ENCODE measurements around the gene PRF1. TPM values are rescaled to one million over a fixed set of nuclear protein-coding genes. Genes with fewer than 3 reads are reported as not detected.

The PRF1 gene
- polyA plus RNA-seq, 1 donor (not counting 4 experiments of a cell fraction or from before 2014, with no cell fraction given), result not detected

- Histone ChIP-seq H4K20me1 (ENCODE audit: control insufficient read depth, extremely low read depth, insufficient read depth, low read length) (no peaks in the 10 kb centered on the region), H3K9ac (ENCODE audit: control insufficient read depth, extremely low read depth, insufficient read depth, low read length) (no peak overlapping the region), H2AFZ (ENCODE audit: control insufficient read depth, low read length) (no peak overlapping the region), H3K27me3 (ENCODE audit: control insufficient read depth, extremely low read depth, insufficient read depth, low read length) (no peaks in the 10 kb centered on the region), H3K9me3 (ENCODE audit: control insufficient read depth, low read depth, low read length) (no peaks in the 10 kb centered on the region), H3K4me2 (ENCODE audit: control insufficient read depth, extremely low read depth, insufficient read depth, low read depth, low read length) (no peak overlapping the region), H3K4me3 (ENCODE audit: control insufficient read depth in 2 of 3, extremely low read depth in 1 of 3, insufficient read depth in 2 of 3, low read depth in 1 of 3, low read length in 3 of 3) (no peak overlapping the region), H3K27ac (ENCODE audit: control insufficient read depth, insufficient read depth, low read length) (no peak overlapping the region), H3K79me2 (ENCODE audit: control insufficient read depth, insufficient read depth, low read length) (no peaks in the 10 kb centered on the region), H3K36me3 (ENCODE audit: control insufficient read depth in 2 of 2, extremely low read depth in 1 of 2, insufficient read depth in 2 of 2, low read length in 2 of 2) (no peaks in the 10 kb centered on the region), H3K4me1 (ENCODE audit: control insufficient read depth, extremely low read depth, insufficient read depth, low read length) (peaks cover 2% of the 10 kb centered on the region), H3K9me1 (ENCODE audit: control insufficient read depth, extremely low read depth, insufficient read depth, low read length) (no peaks in the 10 kb centered on the region)
- DNase-seq (ENCODE audit: low read depth, low spot score), result no peak
- dilution Hi-C loops (cut with MboI; ENCODE audit: extremely low pct_ligation_motif_present, low sequenced_read_pairs), result no loop called here
- no peak for FAIRE-seq
- TF ChIP-seq, protein P1, sequence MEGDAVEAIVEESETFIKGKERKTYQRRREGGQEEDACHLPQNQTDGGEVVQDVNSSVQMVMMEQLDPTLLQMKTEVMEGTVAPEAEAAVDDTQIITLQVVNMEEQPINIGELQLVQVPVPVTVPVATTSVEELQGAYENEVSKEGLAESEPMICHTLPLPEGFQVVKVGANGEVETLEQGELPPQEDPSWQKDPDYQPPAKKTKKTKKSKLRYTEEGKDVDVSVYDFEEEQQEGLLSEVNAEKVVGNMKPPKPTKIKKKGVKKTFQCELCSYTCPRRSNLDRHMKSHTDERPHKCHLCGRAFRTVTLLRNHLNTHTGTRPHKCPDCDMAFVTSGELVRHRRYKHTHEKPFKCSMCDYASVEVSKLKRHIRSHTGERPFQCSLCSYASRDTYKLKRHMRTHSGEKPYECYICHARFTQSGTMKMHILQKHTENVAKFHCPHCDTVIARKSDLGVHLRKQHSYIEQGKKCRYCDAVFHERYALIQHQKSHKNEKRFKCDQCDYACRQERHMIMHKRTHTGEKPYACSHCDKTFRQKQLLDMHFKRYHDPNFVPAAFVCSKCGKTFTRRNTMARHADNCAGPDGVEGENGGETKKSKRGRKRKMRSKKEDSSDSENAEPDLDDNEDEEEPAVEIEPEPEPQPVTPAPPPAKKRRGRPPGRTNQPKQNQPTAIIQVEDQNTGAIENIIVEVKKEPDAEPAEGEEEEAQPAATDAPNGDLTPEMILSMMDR (optimal IDR thresholded peaks at IDR 0.05 in 1 of 3, IDR thresholded peaks at IDR 0.05 in 1 of 3, conservative IDR thresholded peaks at IDR 0.05 in 1 of 3; ENCODE audit: extremely low read depth in 1 of 3, insufficient read depth in 2 of 3, low read length in 3 of 3), result no peak
- TF ChIP-seq EZH2 (IDR thresholded peaks at IDR 0.05; ENCODE audit: low read length), result no peak
These were observed 884 bp upstream of the PRF1 start for GRCh38 chr10:70603449-70603801.

GRCh38 chr10:70601746-70602145, 795 bp downstream of the PRF1 start:
- H3K27ac ChIP-seq (ENCODE audit: control insufficient read depth, insufficient read depth, low read length), result no peak overlapping the region
- no peaks in the 10 kb centered on the region for H3K79me2 ChIP-seq (ENCODE audit: control insufficient read depth, insufficient read depth, low read length)
- no peak overlapping the region for H3K4me2 ChIP-seq (ENCODE audit: control insufficient read depth, extremely low read depth, insufficient read depth, low read depth, low read length)
- no peaks in the 10 kb centered on the region for H4K20me1 ChIP-seq (ENCODE audit: control insufficient read depth, extremely low read depth, insufficient read depth, low read length)
- DNase-seq (ENCODE audit: low read depth, low spot score), result no peak
- H3K4me3 ChIP-seq (ENCODE audit: control insufficient read depth in 2 of 3, extremely low read depth in 1 of 3, insufficient read depth in 2 of 3, low read depth in 1 of 3, low read length in 3 of 3), result no peak overlapping the region
- no peak overlapping the region for H2AFZ ChIP-seq (ENCODE audit: control insufficient read depth, low read length)
- H3K36me3 ChIP-seq (ENCODE audit: control insufficient read depth in 2 of 2, extremely low read depth in 1 of 2, insufficient read depth in 2 of 2, low read length in 2 of 2), result no peaks in the 10 kb centered on the region
- no peak for FAIRE-seq
- peaks cover 10% of the 10 kb centered on the region for H3K4me1 ChIP-seq (ENCODE audit: control insufficient read depth, extremely low read depth, insufficient read depth, low read length)
- H3K27me3 ChIP-seq (ENCODE audit: control insufficient read depth, extremely low read depth, insufficient read depth, low read length), result no peaks in the 10 kb centered on the region
- no peak for TF ChIP-seq EZH2 (IDR thresholded peaks at IDR 0.05; ENCODE audit: low read length)
- TF ChIP-seq, protein P1 (optimal IDR thresholded peaks at IDR 0.05 in 1 of 3, IDR thresholded peaks at IDR 0.05 in 1 of 3, conservative IDR thresholded peaks at IDR 0.05 in 1 of 3; ENCODE audit: extremely low read depth in 1 of 3, insufficient read depth in 2 of 3, low read length in 3 of 3), result no peak
- H3K9me3 ChIP-seq (ENCODE audit: control insufficient read depth, low read depth, low read length), result no peaks in the 10 kb centered on the region
- H3K9ac ChIP-seq (ENCODE audit: control insufficient read depth, extremely low read depth, insufficient read depth, low read length), result no peak overlapping the region
- dilution Hi-C loops (cut with MboI; ENCODE audit: extremely low pct_ligation_motif_present, low sequenced_read_pairs), result no loop called here
- no peaks in the 10 kb centered on the region for H3K9me1 ChIP-seq (ENCODE audit: control insufficient read depth, extremely low read depth, insufficient read depth, low read length)

Data from keratinocyte (primary cell).